Activated T-helper 17 cell treated with anti-CD3 and anti-CD28 coated beads, Interleukin-2, amount 50 U/mL, for 72 hours (primary cell): ENCODE measurements around the gene SPART. TPM values are rescaled to one million over a fixed set of nuclear protein-coding genes. Genes with fewer than 3 reads are reported as not detected.
"Not testable (repeated sequence)": the region's sequence is repeated elsewhere in the genome, so short reads cannot be mapped to it uniquely, and the experiment has no call there.

ENCODE experiments used
- ATAC-seq: fragments of 150-1000 bp; cut with Tn5 transposase; replicated peaks from 2 replicates; pipeline ENCODE4 v1.10.0; 2021; ENCODE audit warnings: mild to moderate bottlenecking, moderate library complexity
- H3K27ac Mint-ChIP-seq: one replicate; pipeline ENCODE4 v1.8.0; 2022; ENCODE audit warnings: mixed read lengths
- H3K27me3 Mint-ChIP-seq: one replicate; pipeline ENCODE4 v1.8.0; 2022; ENCODE audit warnings: mixed read lengths
- H3K36me3 Mint-ChIP-seq: one replicate; pipeline ENCODE4 v1.8.0; 2022; ENCODE audit warnings: low read depth, mild to moderate bottlenecking, mixed read lengths
- H3K4me1 Mint-ChIP-seq: one replicate; pipeline ENCODE4 v1.8.0; 2022; ENCODE audit warnings: mixed read lengths
- H3K4me3 Mint-ChIP-seq: one replicate; pipeline ENCODE4 v1.8.0; 2022; ENCODE audit warnings: mild to moderate bottlenecking, mixed read lengths
- H3K9me3 Mint-ChIP-seq: one replicate; pipeline ENCODE4 v1.8.0; 2022; ENCODE audit warnings: mixed read lengths
- total RNA-seq, 2 donors: library from RNA; stranded (reverse); gene quantifications; one replicate each; pipeline ENCODE4 v1.2.3, GENCODE V29; 2022

SPART gene
- total RNA-seq, 2 donors from 2014 or later: 27.9 to 36.0 TPM

- peak overlapping the region; percentile 33 for H3K27ac Mint-ChIP-seq
- H3K4me1 Mint-ChIP-seq: peaks cover 8% of the 10 kb centered on the region
- peaks cover 93% of the 10 kb centered on the region for H3K36me3 Mint-ChIP-seq
- peak; percentile 62 for ATAC-seq
- H3K27me3 Mint-ChIP-seq: no peaks in the 10 kb centered on the region
- H3K4me3 Mint-ChIP-seq: no peak overlapping the region
- H3K9me3 Mint-ChIP-seq: no peaks in the 10 kb centered on the region
Measured at GRCh38 chr13:36313047-36313969, 32.9 kb downstream of the SPART start.

- no peaks in the 10 kb centered on the region for H3K27me3 Mint-ChIP-seq
- H3K4me3 Mint-ChIP-seq: no peak overlapping the region
- H3K4me1 Mint-ChIP-seq: peaks cover 8% of the 10 kb centered on the region
- H3K36me3 Mint-ChIP-seq: peaks cover 78% of the 10 kb centered on the region
- H3K27ac Mint-ChIP-seq: peak overlapping the region; percentile 65
- peak; percentile 64 for ATAC-seq
- no peaks in the 10 kb centered on the region for H3K9me3 Mint-ChIP-seq
Measured at GRCh38 chr13:36310417-36311108, 35.6 kb downstream of the SPART start.

GRCh38 chr13:36302289-36302688 lies 43.9 kb downstream of the SPART start:
- Mint-ChIP-seq H3K4me1 (peaks cover 9% of the 10 kb centered on the region), H3K36me3 (peaks cover 23% of the 10 kb centered on the region), H3K4me3 (no peak overlapping the region), H3K27ac (no peak overlapping the region), H3K9me3 (no peaks in the 10 kb centered on the region), H3K27me3 (peaks cover 5% of the 10 kb centered on the region)
- ATAC-seq: no peak

GRCh38 chr13:36299469-36299868 lies 46.7 kb downstream of the SPART start:
- ATAC-seq, H3K27ac Mint-ChIP-seq, H3K27me3 Mint-ChIP-seq, H3K9me3 Mint-ChIP-seq, H3K4me1 Mint-ChIP-seq, H3K4me3 Mint-ChIP-seq: not testable (repeated sequence)
- peaks cover 15% of the 10 kb centered on the region for H3K36me3 Mint-ChIP-seq

- H3K27me3 Mint-ChIP-seq: peaks cover 12% of the 10 kb centered on the region
- H3K4me1 Mint-ChIP-seq: peaks cover 9% of the 10 kb centered on the region
- no peaks in the 10 kb centered on the region for H3K9me3 Mint-ChIP-seq
- no peak for ATAC-seq
- H3K27ac Mint-ChIP-seq: no peak overlapping the region
- H3K36me3 Mint-ChIP-seq: peaks cover 6% of the 10 kb centered on the region
- H3K4me3 Mint-ChIP-seq: peak overlapping the region; percentile 87
Measured at GRCh38 chr13:36298535-36299068, 47.6 kb downstream of the SPART start.

GRCh38 chr13:36297366-36298338 lies 48.5 kb downstream of the SPART start, which contains the start of gene CCDC169:
Gene CCDC169, minus strand, starts transcription at chr13:36297814. Its CDS starts 95 bp downstream, at chr13:36297719.
- Mint-ChIP-seq H3K4me3 (peak within 1 kb of the TSS; percentile 87), H3K27me3 (peaks cover 12% of the 10 kb centered on the region), H3K27ac (peak within 1 kb of the TSS; percentile 59), H3K4me1 (peaks cover 9% of the 10 kb centered on the region), H3K36me3 (peaks cover 1% of the 10 kb centered on the region), H3K9me3 (no peaks in the 10 kb centered on the region)
- ATAC-seq: peak; percentile 95

GRCh38 chr13:36294096-36294495 lies 52.1 kb downstream of the SPART start:
- no peak overlapping the region for H3K27ac Mint-ChIP-seq
- H3K36me3 Mint-ChIP-seq: no peaks in the 10 kb centered on the region
- H3K27me3 Mint-ChIP-seq: peaks cover 12% of the 10 kb centered on the region
- H3K4me3 Mint-ChIP-seq: no peak overlapping the region
- ATAC-seq: no peak
- no peaks in the 10 kb centered on the region for H3K9me3 Mint-ChIP-seq
- H3K4me1 Mint-ChIP-seq: peaks cover 9% of the 10 kb centered on the region

- Mint-ChIP-seq H3K27ac (no peak overlapping the region), H3K36me3 (no peaks in the 10 kb centered on the region), H3K9me3 (no peaks in the 10 kb centered on the region), H3K27me3 (peaks cover 10% of the 10 kb centered on the region), H3K4me1 (peaks cover 8% of the 10 kb centered on the region), H3K4me3 (no peak overlapping the region)
- ATAC-seq: no peak
Measured at GRCh38 chr13:36293497-36293896, 52.7 kb downstream of the SPART start.

GRCh38 chr13:36288794-36289391 lies 57.3 kb downstream of the SPART start:
- no peaks in the 10 kb centered on the region for H3K36me3 Mint-ChIP-seq
- no peak overlapping the region for H3K4me3 Mint-ChIP-seq
- ATAC-seq: no peak
- H3K4me1 Mint-ChIP-seq: no peaks in the 10 kb centered on the region
- no peaks in the 10 kb centered on the region for H3K9me3 Mint-ChIP-seq
- H3K27ac Mint-ChIP-seq: no peak overlapping the region
- H3K27me3 Mint-ChIP-seq: no peaks in the 10 kb centered on the region

GRCh38 chr13:36286006-36286405 lies 60.2 kb downstream of the SPART start:
- no peaks in the 10 kb centered on the region for H3K4me1 Mint-ChIP-seq
- no peaks in the 10 kb centered on the region for H3K27me3 Mint-ChIP-seq
- no peak overlapping the region for H3K27ac Mint-ChIP-seq
- no peaks in the 10 kb centered on the region for H3K9me3 Mint-ChIP-seq
- no peaks in the 10 kb centered on the region for H3K36me3 Mint-ChIP-seq
- no peak overlapping the region for H3K4me3 Mint-ChIP-seq
- no peak for ATAC-seq

GRCh38 chr13:36282821-36283432 lies 63.3 kb downstream of the SPART start:
- H3K4me1 Mint-ChIP-seq: no peaks in the 10 kb centered on the region
- ATAC-seq: no peak
- H3K9me3 Mint-ChIP-seq: no peaks in the 10 kb centered on the region
- H3K36me3 Mint-ChIP-seq: no peaks in the 10 kb centered on the region
- H3K27me3 Mint-ChIP-seq: peaks cover 11% of the 10 kb centered on the region
- H3K4me3 Mint-ChIP-seq: no peak overlapping the region
- H3K27ac Mint-ChIP-seq: no peak overlapping the region

- Mint-ChIP-seq H3K4me3 (no peak overlapping the region), H3K36me3 (no peaks in the 10 kb centered on the region), H3K27ac (no peak overlapping the region), H3K9me3 (no peaks in the 10 kb centered on the region), H3K4me1 (no peaks in the 10 kb centered on the region), H3K27me3 (peaks cover 11% of the 10 kb centered on the region)
- ATAC-seq: no peak
Measured at GRCh38 chr13:36275190-36276002, 70.8 kb downstream of the SPART start.
